A673 (cell line): ENCODE measurements around the gene AVPR1A. TPM values are rescaled to one million over a fixed set of nuclear protein-coding genes. Genes with fewer than 3 reads are reported as not detected.

Source experiments
- BruUV-seq: library from RNA; stranded (reverse); fragments of 400-500 nt; replicated peaks from 2 replicates; lab custom pipeline; 2021; lab: Mats Ljungman, UMichigan
- CTCF ChIA-PET: fragments of 300-600 bp; sonication (Branson Sonifier 250); formaldehyde crosslinking; loops from one replicate; lab custom pipeline; 2022; ENCODE audit warnings: antibody characterized with exemption; lab: Charles Lee
- POLR2A ChIA-PET: fragments of 300-600 bp; sonication (Branson Sonifier 250); formaldehyde crosslinking; loops from one replicate; lab custom pipeline; 2022; ENCODE audit warnings: antibody characterized with exemption; ENCODE audit not compliant: low non-redundant PET; lab: Charles Lee
- DNase-seq: peaks from one replicate; pipeline ENCODE4 v3.0.0-alpha.2; 2015; ENCODE audit warnings: low spot score
- H3K27ac ChIP-seq: fragments of 200-600 bp; sonication (generic); 2 replicates; pipeline ENCODE4 v1.5.1; 2016; ENCODE audit warnings: mixed run types, low read depth, mild to moderate bottlenecking, mixed read lengths, antibody characterized with exemption, low read length; ENCODE audit not compliant: poor library complexity, severe bottlenecking
- H3K27me3 ChIP-seq: fragments of 200-600 bp; sonication (generic); replicated peaks from 2 replicates; pipeline ENCODE4 v1.6.1; 2017; ENCODE audit warnings: mixed run types, low read depth, mild to moderate bottlenecking, mixed read lengths, antibody characterized with exemption, low read length; ENCODE audit not compliant: insufficient read depth, poor library complexity
- H3K36me3 ChIP-seq: fragments of 200-600 bp; sonication (generic); 2 replicates; pipeline ENCODE4 v1.6.1; 2016; ENCODE audit warnings: mixed run types, mild to moderate bottlenecking, mixed read lengths, antibody characterized with exemption, low read length; ENCODE audit not compliant: insufficient read depth, poor library complexity, severe bottlenecking
- H3K4me1 ChIP-seq: fragments of 200-600 bp; sonication (generic); 2 replicates; pipeline ENCODE4 v1.6.1; 2017; ENCODE audit warnings: mixed run types, mild to moderate bottlenecking, mixed read lengths, antibody characterized with exemption, low read length; ENCODE audit not compliant: insufficient read depth, poor library complexity, severe bottlenecking
- H3K4me3 ChIP-seq: fragments of 200-600 bp; sonication (generic); 2 replicates; pipeline ENCODE4 v1.5.1; 2016; ENCODE audit warnings: low read depth, mixed run types, mild to moderate bottlenecking, mixed read lengths, low read length; ENCODE audit not compliant: poor library complexity, severe bottlenecking
- H3K9me3 ChIP-seq: fragments of 200-600 bp; sonication (generic); 2 replicates; pipeline ENCODE4 v1.6.1; 2016; ENCODE audit warnings: mixed run types, low read depth, mild to moderate bottlenecking, mixed read lengths, antibody characterized with exemption, low read length; ENCODE audit not compliant: poor library complexity, severe bottlenecking
- CTCF ChIP-seq: fragments of 300-800, 200-600 bp; sonication (generic); conservative IDR thresholded peaks from 2 replicates; pipeline ENCODE4 v1.5.1; 2017; ENCODE audit warnings: low read depth, mild to moderate bottlenecking, antibody characterized with exemption, low read length, moderate library complexity, mixed read lengths
- EZH2 ChIP-seq: fragments of 200-600 bp; sonication (generic); IDR thresholded peaks from 2 replicates; pipeline ENCODE4 v1.6.1; 2017; ENCODE audit warnings: borderline replicate concordance, low read depth, mild to moderate bottlenecking, mixed read lengths, antibody characterized with exemption, low read length; ENCODE audit not compliant: poor library complexity, severe bottlenecking
- intact Hi-C: fragments of 100-400 bp; cut with micrococcal nuclease; formaldehyde crosslinking; loops from one replicate; pipeline ENCODE4 v1.10.0; 2022; ENCODE audit not compliant: unreplicated experiment
- total RNA-seq: library from RNA; stranded (reverse); gene quantifications from 2 replicates; pipeline ENCODE4 v1.2.3, GENCODE V29; 2021

AVPR1A gene
- total RNA-seq, 1 experiment from 2014 or later, result 1.9 TPM

DNA sequence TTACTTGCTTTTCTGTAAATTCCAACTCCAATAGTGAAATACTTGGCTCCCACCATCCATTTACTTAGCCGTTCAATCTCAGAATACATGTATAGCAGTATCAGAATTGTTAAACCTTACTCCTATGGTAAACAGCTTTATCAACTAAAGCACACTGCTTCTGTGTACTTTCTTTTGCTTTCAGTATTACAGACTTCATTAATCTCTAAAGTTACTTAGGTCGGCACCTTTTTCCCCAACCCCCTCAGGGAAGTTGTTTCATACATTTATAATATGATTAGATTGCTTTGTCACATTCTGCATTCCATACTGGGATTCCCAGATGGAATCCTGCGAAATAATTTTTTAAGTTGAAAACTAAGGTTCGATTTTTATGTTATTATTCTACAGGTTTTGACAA, 12.5 kb downstream of the AVPR1A start:
- no TSS peak for BruUV-seq
- H3K9me3 ChIP-seq, result no peaks in the 10 kb centered on the region
- ChIA-PET CTCF (no interaction called here), POLR2A (no interaction called here)
- intact Hi-C loops, result no loop called here
- TF ChIP-seq CTCF (no peak), EZH2 (no peak)
- H3K4me1 ChIP-seq, result no peaks in the 10 kb centered on the region
- DNase-seq, result no peak
- no peaks in the 10 kb centered on the region for H3K36me3 ChIP-seq
- no peak overlapping the region for H3K4me3 ChIP-seq
- no peaks in the 10 kb centered on the region for H3K27me3 ChIP-seq
- no peak overlapping the region for H3K27ac ChIP-seq

GRCh38 chr12:63133981-63134380, 17.0 kb downstream of the AVPR1A start:
- POLR2A ChIA-PET, result no interaction called here
- DNase-seq, result no peak
- Histone ChIP-seq H3K4me1 (no peaks in the 10 kb centered on the region), H3K27ac (no peak overlapping the region), H3K27me3 (no peaks in the 10 kb centered on the region), H3K9me3 (no peaks in the 10 kb centered on the region), H3K36me3 (no peaks in the 10 kb centered on the region), H3K4me3 (no peak overlapping the region)
- no TSS peak for BruUV-seq
- intact Hi-C loops, result no loop called here
- CTCF ChIA-PET, result no interaction called here
- TF ChIP-seq EZH2, result no peak
- TF ChIP-seq CTCF, result no peak

GRCh38 chr12:63132201-63132600, 18.8 kb downstream of the AVPR1A start:
- TF ChIP-seq EZH2 (no peak), CTCF (no peak)
- intact Hi-C loops, result no loop called here
- Histone ChIP-seq H3K27ac (no peak overlapping the region), H3K4me3 (no peak overlapping the region), H3K36me3 (no peaks in the 10 kb centered on the region), H3K4me1 (no peaks in the 10 kb centered on the region), H3K27me3 (no peaks in the 10 kb centered on the region), H3K9me3 (no peaks in the 10 kb centered on the region)
- ChIA-PET CTCF (no interaction called here), POLR2A (no interaction called here)
- DNase-seq, result no peak
- BruUV-seq, result no TSS peak
